ENCODE measurements around the gene ECM2. TPM values are rescaled to one million over a fixed set of nuclear protein-coding genes. Genes with fewer than 3 reads are reported as not detected.

The ECM2 gene
- total and polyA plus RNA-seq, 2 donors (not counting 1 experiment from before 2014, with no cell fraction given), result 6.8 to 17.2 TPM

GRCh38 chr9:92520837-92521236, 15.0 kb downstream of the ECM2 start:
- TF ChIP-seq CTCF (conservative IDR thresholded peaks at IDR 0.05 in 1 of 2, IDR thresholded peaks at IDR 0.05 in 1 of 2; ENCODE audit: low read depth in 1 of 2, low read length in 2 of 2), result no peak
- no peak for TF ChIP-seq EZH2 (IDR thresholded peaks at IDR 0.05; ENCODE audit: low read length, missing control alignments)
- no peak overlapping the region for H2AFZ ChIP-seq (ENCODE audit: low read length)
- H4K20me1 ChIP-seq (ENCODE audit: control insufficient read depth, extremely low read depth, insufficient read depth, low read length), result no peaks in the 10 kb centered on the region
- no peak overlapping the region for H3K4me2 ChIP-seq (ENCODE audit: extremely low read depth, insufficient read depth, low read length)
- no peaks in the 10 kb centered on the region for H3K9me3 ChIP-seq (ENCODE audit: control insufficient read depth, insufficient read depth, low read depth, low read length)
- no peaks in the 10 kb centered on the region for H3K4me1 ChIP-seq (ENCODE audit: control insufficient read depth, extremely low read depth, insufficient read depth, low read length)
- no peaks in the 10 kb centered on the region for H3K36me3 ChIP-seq (ENCODE audit: control insufficient read depth, insufficient read depth, low read length)
- DNase-seq (ENCODE audit: low read depth in 2 of 2), result no peak
- H3K9ac ChIP-seq (ENCODE audit: insufficient read depth, low read length), result no peak overlapping the region
- no peak overlapping the region for H3K27ac ChIP-seq (ENCODE audit: insufficient read depth, low read length)
- no peaks in the 10 kb centered on the region for H3K27me3 ChIP-seq (ENCODE audit: control insufficient read depth, insufficient read depth, low read length)
- H3K79me2 ChIP-seq (ENCODE audit: control insufficient read depth, insufficient read depth, low read length), result no peaks in the 10 kb centered on the region
- H3K4me3 ChIP-seq (replicated peaks in 1 of 4; ENCODE audit: control extremely low read depth in 1 of 4, insufficient read depth in 1 of 4, low read depth in 3 of 4, low read length in 4 of 4), result no peak overlapping the region

GRCh38 chr9:92518199-92518598, 17.6 kb downstream of the ECM2 start:
- Histone ChIP-seq H3K27me3 (ENCODE audit: control insufficient read depth, insufficient read depth, low read length) (no peaks in the 10 kb centered on the region), H2AFZ (ENCODE audit: low read length) (no peak overlapping the region), H3K36me3 (ENCODE audit: control insufficient read depth, insufficient read depth, low read length) (no peaks in the 10 kb centered on the region), H3K79me2 (ENCODE audit: control insufficient read depth, insufficient read depth, low read length) (no peaks in the 10 kb centered on the region), H3K4me1 (ENCODE audit: control insufficient read depth, extremely low read depth, insufficient read depth, low read length) (no peaks in the 10 kb centered on the region), H3K4me3 (replicated peaks in 1 of 4; ENCODE audit: control extremely low read depth in 1 of 4, insufficient read depth in 1 of 4, low read depth in 3 of 4, low read length in 4 of 4) (no peak overlapping the region), H3K4me2 (ENCODE audit: extremely low read depth, insufficient read depth, low read length) (no peak overlapping the region), H3K9ac (ENCODE audit: insufficient read depth, low read length) (no peak overlapping the region), H4K20me1 (ENCODE audit: control insufficient read depth, extremely low read depth, insufficient read depth, low read length) (no peaks in the 10 kb centered on the region), H3K27ac (ENCODE audit: insufficient read depth, low read length) (no peak overlapping the region), H3K9me3 (ENCODE audit: control insufficient read depth, insufficient read depth, low read depth, low read length) (no peaks in the 10 kb centered on the region)
- DNase-seq (ENCODE audit: low read depth in 2 of 2), result no peak
- TF ChIP-seq EZH2 (IDR thresholded peaks at IDR 0.05; ENCODE audit: low read length, missing control alignments) (no peak), CTCF (conservative IDR thresholded peaks at IDR 0.05 in 1 of 2, IDR thresholded peaks at IDR 0.05 in 1 of 2; ENCODE audit: low read depth in 1 of 2, low read length in 2 of 2) (no peak)

- Histone ChIP-seq H3K9me3 (ENCODE audit: control insufficient read depth, insufficient read depth, low read depth, low read length) (no peaks in the 10 kb centered on the region), H3K27me3 (ENCODE audit: control insufficient read depth, insufficient read depth, low read length) (no peaks in the 10 kb centered on the region), H3K4me3 (replicated peaks in 1 of 4; ENCODE audit: control extremely low read depth in 1 of 4, insufficient read depth in 1 of 4, low read depth in 3 of 4, low read length in 4 of 4) (no peak overlapping the region), H4K20me1 (ENCODE audit: control insufficient read depth, extremely low read depth, insufficient read depth, low read length) (no peaks in the 10 kb centered on the region), H3K36me3 (ENCODE audit: control insufficient read depth, insufficient read depth, low read length) (no peaks in the 10 kb centered on the region), H2AFZ (ENCODE audit: low read length) (no peak overlapping the region), H3K4me1 (ENCODE audit: control insufficient read depth, extremely low read depth, insufficient read depth, low read length) (no peaks in the 10 kb centered on the region), H3K27ac (ENCODE audit: insufficient read depth, low read length) (no peak overlapping the region), H3K9ac (ENCODE audit: insufficient read depth, low read length) (no peak overlapping the region), H3K4me2 (ENCODE audit: extremely low read depth, insufficient read depth, low read length) (no peak overlapping the region), H3K79me2 (ENCODE audit: control insufficient read depth, insufficient read depth, low read length) (no peaks in the 10 kb centered on the region)
- DNase-seq (ENCODE audit: low read depth in 2 of 2), result no peak
- TF ChIP-seq CTCF (conservative IDR thresholded peaks at IDR 0.05 in 1 of 2, IDR thresholded peaks at IDR 0.05 in 1 of 2; ENCODE audit: low read depth in 1 of 2, low read length in 2 of 2) (no peak), EZH2 (IDR thresholded peaks at IDR 0.05; ENCODE audit: low read length, missing control alignments) (no peak)
Measured at GRCh38 chr9:92517046-92517445, 18.7 kb downstream of the ECM2 start.
